Spleen (tissue), 11 donors: ENCODE measurements around the gene SPINDOC. TPM values are rescaled to one million over a fixed set of nuclear protein-coding genes. Genes with fewer than 3 reads are reported as not detected.
A peak's percentile ranks its signal among the peaks of the same experiment; 100 is the strongest.

Source experiments
- DNase-seq: peaks from one replicate; pipeline ENCODE4 v3.0.0-alpha.2; 2020
- H3K27ac ChIP-seq, 8 donors: fragments of 200-600 bp; sonication (generic) in 7 of 8; 1 replicate in 4 of 8; 2 replicates in 4 of 8; pipeline versions ENCODE4 v1.5.0 to v1.8.0; 2016 to 2021; ENCODE audit warnings: inconsistent platforms in 4 of 8, mild to moderate bottlenecking in 4 of 8, moderate library complexity in 1 of 8
- H3K27me3 ChIP-seq, 7 donors: fragments of 200-600 bp; sonication (generic) in 6 of 7; replicated peaks in 1 of 7; 1 replicate in 4 of 7; 2 replicates in 3 of 7; pipeline versions ENCODE4 v1.5.0 to v1.8.0; 2016 to 2021; ENCODE audit warnings: inconsistent platforms in 3 of 7, mild to moderate bottlenecking in 1 of 7
- H3K36me3 ChIP-seq, 6 donors: fragments of 200-600 bp; sonication (generic) in 5 of 6; 1 replicate in 4 of 6; 2 replicates in 2 of 6; pipeline versions ENCODE4 v1.5.0 to v1.8.0; 2016 to 2021; ENCODE audit warnings: inconsistent platforms in 2 of 6
- H3K4me1 ChIP-seq, 6 donors: fragments of 200-600 bp; sonication (generic) in 5 of 6; 1 replicate in 3 of 6; 2 replicates in 3 of 6; pipeline versions ENCODE4 v1.5.0 to v1.8.0; 2016 to 2021; ENCODE audit warnings: inconsistent platforms in 3 of 6
- H3K4me3 ChIP-seq, 8 donors: fragments of 200-600 bp; sonication (generic) in 7 of 8; 1 replicate in 4 of 8; 2 replicates in 4 of 8; pipeline versions ENCODE4 v1.5.0 to v1.8.0; 2016 to 2021; ENCODE audit warnings: inconsistent platforms in 4 of 8, mild to moderate bottlenecking in 4 of 8, moderate library complexity in 2 of 8
- H3K9me3 ChIP-seq, 8 donors: fragments of 200-600 bp; sonication (generic) in 7 of 8; 1 replicate in 4 of 8; 2 replicates in 4 of 8; pipeline versions ENCODE4 v1.5.0 to v1.8.0; 2016 to 2021; ENCODE audit warnings: inconsistent platforms in 4 of 8
- CTCF ChIP-seq, 11 experiments: fragments of 200-600 bp in 7 of 11; fragments of 450-650 bp in 4 of 11; sonication (generic) in 4 of 11; IDR thresholded peaks in 8 of 11; conservative IDR thresholded peaks in 3 of 11; 1 replicate in 7 of 11; 2 replicates in 4 of 11; pipeline versions ENCODE4 v1.4.0 to v1.8.0; 2016 to 2021; ENCODE audit warnings: antibody characterized with exemption in 11 of 11, inconsistent platforms in 4 of 11, mild to moderate bottlenecking in 1 of 11
- POLR2A ChIP-seq, 3 donors: fragments of 450-650 bp; IDR thresholded peaks; one replicate each; pipeline ENCODE4 v1.5.1; 2017; ENCODE audit warnings: antibody characterized with exemption in 3 of 3, mild to moderate bottlenecking in 1 of 3
- POLR2AphosphoS5 ChIP-seq, 3 donors: sonication (generic); formaldehyde crosslinking; IDR thresholded peaks; one replicate each; pipeline ENCODE4 v1.5.1; 2017; ENCODE audit warnings: antibody characterized with exemption in 3 of 3
- WGBS, 5 donors: extraction: QIAGEN DNeasy Blood & Tissue Kit in 3 of 5; methylation state at CpG; one replicate each; pipeline versions ENCODE4 v1.1.5 to v1.1.7; 2013 to 2018; 5-methylcytosine and 5-hydroxymethylcytosine counted together
- intact Hi-C: fragments of 100-400 bp; cut with DNase I; formaldehyde crosslinking; loops from one replicate; pipeline ENCODE4 v1.15.0; 2023; ENCODE audit warnings: low total_unique reads
- polyA plus RNA-seq, 3 donors: library from polyadenylated mRNA; stranded (reverse); fragments of 200-250 nt; gene quantifications; one replicate each; pipeline ENCODE4 v1.2.1, GENCODE V29; 2013
- total RNA-seq, 7 donors: library from RNA; depleted of rRNA in 3 of 7; stranded (reverse); fragments of >200 nt in 3 of 7; fragmentation: NEBNext Ultra II Directional in 4 of 7; extraction: Animal tissue kit (Norgen Biotek cat#: 25700) in 4 of 7; gene quantifications; one replicate each; pipeline versions ENCODE4 v1.1.0 to v1.2.1, GENCODE V29; 2016 to 2021
- donor health status: healthy with polysubstance abuse.
- donor health status: DM: no; HTN: no; CAD: no; lungs with moderate emphysema.
- donor health status: DM: no; HTN: no; CAD: no.
- donor health status: Bipolar disorder and iron deficiency.
- donor health status: healthy.
- donor health status: DM: no; HTN: no; CAD: no.
- donor health status: DM: yes; HTN: yes; CAD: no.

The SPINDOC gene
- total and polyA plus RNA-seq, 10 donors: 5.1 to 16.8 (median 13.3) TPM

GRCh38 chr11:63853476-63853875 lies 40.2 kb downstream of the SPINDOC start:
- DNase-seq: no peak
- Histone ChIP-seq H3K27me3 (no peaks in the 10 kb centered on the region), H3K4me1 (peaks cover 28 to 100% (median 74%) of the 10 kb centered on the region in 6 donors), H3K4me3 (no peak overlapping the region), H3K36me3 (peaks cover 0 to 63% (median 2%) of the 10 kb centered on the region in 6 donors), H3K27ac (peak overlapping the region in 4 of 8 donors; percentile 8 to 73 (median 46)), H3K9me3 (no peaks in the 10 kb centered on the region)
- 68 to 81% (median 74%) methylated on average over 3 of the region's 3 CpGs for WGBS, 5 donors
- TF ChIP-seq POLR2A (IDR thresholded peaks at IDR 0.05): no peak
- TF ChIP-seq POLR2AphosphoS5 (IDR thresholded peaks at IDR 0.05): no peak
- TF ChIP-seq CTCF (IDR thresholded peaks at IDR 0.05 in 8 of 11, conservative IDR thresholded peaks at IDR 0.05 in 3 of 11): no peak
- intact Hi-C loops: no loop called here

GRCh38 chr11:63854696-63855095 lies 41.4 kb downstream of the SPINDOC start:
- peaks cover 0 to 57% (median 2%) of the 10 kb centered on the region in 6 donors for H3K36me3 ChIP-seq
- H3K27ac ChIP-seq: peak overlapping the region in 1 of 8 donors; percentile 71
- TF ChIP-seq POLR2AphosphoS5 (IDR thresholded peaks at IDR 0.05) (no peak), POLR2A (IDR thresholded peaks at IDR 0.05) (no peak)
- H3K27me3 ChIP-seq: no peaks in the 10 kb centered on the region
- H3K9me3 ChIP-seq: no peaks in the 10 kb centered on the region
- no peak for DNase-seq
- H3K4me3 ChIP-seq: no peak overlapping the region
- peaks cover 26 to 100% (median 80%) of the 10 kb centered on the region in 6 donors for H3K4me1 ChIP-seq
- intact Hi-C loops: no loop called here
- WGBS, 5 donors: 93 to 100% (median 99%) methylated on average over 4 of the region's 4 CpGs

DNA sequence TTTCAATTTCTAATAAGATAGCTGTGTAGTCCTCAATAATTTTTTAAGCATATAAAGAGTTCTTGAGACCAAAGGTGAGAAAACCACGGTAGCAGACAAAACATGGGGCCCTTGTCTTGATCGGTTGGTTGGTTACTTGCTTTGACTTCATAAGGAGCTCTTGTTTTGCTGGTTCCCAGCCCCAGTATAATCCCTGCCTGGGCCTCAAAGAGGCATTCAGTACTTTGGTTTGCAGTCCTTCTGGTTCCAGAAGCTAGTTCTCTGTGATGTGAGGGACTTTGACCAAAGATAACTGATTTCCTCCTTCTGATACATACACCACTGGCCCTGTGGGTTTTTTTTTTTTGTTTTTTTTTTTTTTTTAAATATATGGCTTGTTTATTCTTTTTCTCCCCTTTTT lies 42.7 kb downstream of the SPINDOC start:
- Histone ChIP-seq H3K9me3 (no peaks in the 10 kb centered on the region), H3K36me3 (peaks cover 0 to 60% (median 2%) of the 10 kb centered on the region in 6 donors), H3K27me3 (no peaks in the 10 kb centered on the region), H3K27ac (peak overlapping the region in 4 of 8 donors; percentile 31 to 90 (median 76)), H3K4me3 (no peak overlapping the region), H3K4me1 (peaks cover 24 to 99% (median 73%) of the 10 kb centered on the region in 6 donors)
- DNase-seq: no peak
- intact Hi-C loops: no loop called here
- no peak for TF ChIP-seq CTCF (IDR thresholded peaks at IDR 0.05 in 8 of 11, conservative IDR thresholded peaks at IDR 0.05 in 3 of 11)
- no peak for TF ChIP-seq POLR2AphosphoS5 (IDR thresholded peaks at IDR 0.05)
- no peak for TF ChIP-seq POLR2A (IDR thresholded peaks at IDR 0.05)
- 67 to 86% (median 73%) methylated on average over 2 of the region's 2 CpGs for WGBS, 5 donors

DNA sequence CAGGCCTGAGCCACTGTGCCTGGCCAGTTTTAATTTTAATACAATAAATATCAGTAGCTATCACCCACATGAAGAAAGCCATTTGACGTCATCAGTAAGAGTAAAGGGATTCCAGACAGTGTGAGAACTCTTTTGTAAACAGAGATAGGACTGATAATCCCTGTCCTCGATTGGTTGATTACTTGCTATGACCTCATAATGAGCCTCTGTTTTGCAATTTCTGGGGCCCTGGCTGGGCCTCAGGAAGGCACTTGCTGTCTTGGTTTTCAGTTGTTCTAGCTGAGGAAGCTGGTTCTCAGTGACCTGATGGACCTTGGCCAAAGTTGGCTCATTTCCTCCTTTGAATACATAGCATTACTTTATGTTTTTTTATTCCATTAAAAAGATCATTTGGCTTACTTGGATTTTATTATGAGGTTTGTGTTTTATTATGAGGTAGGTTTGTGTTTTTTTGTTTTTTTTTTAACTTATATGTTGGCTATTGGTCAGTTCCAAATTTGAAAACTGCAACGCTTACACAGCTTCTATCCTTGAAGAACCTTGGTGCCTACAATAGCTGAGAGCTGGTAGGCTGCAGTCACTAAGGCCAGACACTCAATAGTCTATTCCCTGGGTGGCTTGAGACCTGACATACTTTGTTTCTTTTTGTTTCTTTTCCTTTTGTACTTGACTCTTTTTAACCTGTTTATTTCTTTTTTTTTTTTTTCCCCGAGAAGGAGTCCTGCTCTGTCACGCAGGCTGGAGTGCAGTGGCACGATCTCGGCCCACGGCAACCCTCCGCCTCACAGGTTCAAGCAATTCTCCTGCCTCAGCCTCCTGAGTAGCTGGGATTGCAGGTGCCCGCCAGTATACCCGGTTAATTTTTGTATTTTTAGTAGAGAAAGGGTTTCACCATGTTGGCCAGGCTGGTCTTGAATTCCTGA lies 45.6 kb downstream of the SPINDOC start:
- Histone ChIP-seq H3K4me3 (no peak overlapping the region), H3K9me3 (no peaks in the 10 kb centered on the region), H3K27ac (peak overlapping the region; percentile 37 to 90 (median 77)), H3K27me3 (no peaks in the 10 kb centered on the region), H3K4me1 (peaks cover 14 to 98% (median 67%) of the 10 kb centered on the region in 6 donors), H3K36me3 (peaks cover 0 to 62% (median 8%) of the 10 kb centered on the region in 6 donors)
- TF ChIP-seq CTCF (IDR thresholded peaks at IDR 0.05 in 8 of 11, conservative IDR thresholded peaks at IDR 0.05 in 3 of 11) (no peak), POLR2AphosphoS5 (IDR thresholded peaks at IDR 0.05) (peak in 1 of 3 donors; percentile 72)
- WGBS, 5 donors: 75 to 88% (median 79%) methylated on average over 11 of the region's 11 CpGs
- peak; percentile 64 for DNase-seq
- intact Hi-C loops: no loop called here
